ENCODE data around the gene SERPINA9.
"Not testable (repeated sequence)": the region's sequence is repeated elsewhere in the genome, so short reads cannot be mapped to it uniquely, and the experiment has no call there.

SERPINA9 gene

GRCh38 chr14:94424371-94424770 lies 51.6 kb downstream of the SERPINA9 start:
- DNase-seq (ENCODE audit: low spot score): peak; percentile 2

- peak; percentile 73 for DNase-seq (ENCODE audit: low spot score)
Observed at GRCh38 chr14:94423453-94424056, 52.4 kb downstream of the SERPINA9 start.

GRCh38 chr14:94421316-94421715 lies 54.7 kb downstream of the SERPINA9 start:
- no peak for DNase-seq (ENCODE audit: low spot score)

- not testable (repeated sequence) for DNase-seq (ENCODE audit: low spot score)
Observed at GRCh38 chr14:94417497-94418205, 58.3 kb downstream of the SERPINA9 start.

Data from kidney tubule cell (primary cell).